Endothelial cell of umbilical vein (primary cell): ENCODE measurements around the gene KCNG1. TPM values are rescaled to one million over a fixed set of nuclear protein-coding genes. Genes with fewer than 3 reads are reported as not detected.

ENCODE experiments used
- BruUV-seq: library from RNA; stranded (reverse); fragments of 400-500 nt; replicated peaks from 2 replicates; lab custom pipeline; 2021; lab: Mats Ljungman, UMichigan
- CTCF ChIA-PET: fragments of 300-600, 350-600 bp; sonication (Branson Sonifier 250); formaldehyde crosslinking; loops from one replicate; lab custom pipeline; 2021; ENCODE audit warnings: antibody characterized with exemption, inconsistent platforms; lab: Charles Lee
- POLR2A ChIA-PET: fragments of 300-600, 350-600 bp; sonication (Branson Sonifier 250); formaldehyde crosslinking; loops from one replicate; lab custom pipeline; 2021; ENCODE audit warnings: antibody characterized with exemption, inconsistent platforms; lab: Charles Lee
- DNase-seq: peaks from one replicate; pipeline ENCODE4 v3.0.0-alpha.2; 2011; ENCODE audit warnings: low read depth, low spot score
- FAIRE-seq: peaks from 2 replicates; lab custom pipeline; 2011; peaks lifted over from hg19 to GRCh38; lab: Jason Lieb, UNC
- H2AFZ ChIP-seq: 2 replicates; pipeline ENCODE4 v1.6.0; 2012; ENCODE audit warnings: low read depth, low read length, control low read depth, inconsistent platforms
- H3K27ac ChIP-seq: 2 replicates; pipeline ENCODE4 v1.5.1; 2011; ENCODE audit warnings: low read depth, mild to moderate bottlenecking, control low read depth, low read length, moderate library complexity; ENCODE audit not compliant: insufficient read depth
- H3K27me3 ChIP-seq, 2 experiments: 2 replicates each; pipeline versions ENCODE4 v1.6.0 to v1.6.1; 2011; ENCODE audit warnings: low read length in 2 of 2, mixed read lengths in 1 of 2; ENCODE audit not compliant: control insufficient read depth in 2 of 2, insufficient read depth in 2 of 2
- H3K36me3 ChIP-seq, 2 experiments: 2 replicates in 1 of 2; 3 replicates in 1 of 2; pipeline ENCODE4 v1.5.1; 2011; ENCODE audit warnings: low read length in 2 of 2, mild to moderate bottlenecking in 1 of 2, moderate library complexity in 1 of 2; ENCODE audit not compliant: control insufficient read depth in 2 of 2, insufficient read depth in 2 of 2; ENCODE audit errors: extremely low read depth in 1 of 2
- H3K4me1 ChIP-seq: 3 replicates; pipeline ENCODE4 v1.5.1; 2011; ENCODE audit warnings: mild to moderate bottlenecking, low read length; ENCODE audit not compliant: control insufficient read depth, insufficient read depth; ENCODE audit errors: extremely low read depth
- H3K4me2 ChIP-seq: 2 replicates; pipeline ENCODE4 v1.6.1; 2011; ENCODE audit warnings: low read length, control low read depth, mixed read lengths; ENCODE audit not compliant: insufficient read depth
- H3K4me3 ChIP-seq, 3 experiments: fragments of 200-600 bp in 1 of 3; sonication (generic), shearing (Covaris generic) in 1 of 3; replicated peaks in 1 of 3; 2 replicates each; pipeline ENCODE4 v1.5.1; 2011 to 2016; ENCODE audit warnings: control low read depth in 3 of 3, low read length in 3 of 3, mild to moderate bottlenecking in 2 of 3, inconsistent platforms in 1 of 3, low read depth in 1 of 3, moderate library complexity in 1 of 3; ENCODE audit not compliant: insufficient read depth in 1 of 3
- H3K79me2 ChIP-seq: 2 replicates; pipeline ENCODE4 v1.6.0; 2012; ENCODE audit warnings: low read length, inconsistent platforms; ENCODE audit not compliant: control insufficient read depth, insufficient read depth
- H3K9ac ChIP-seq: replicated peaks from 2 replicates; pipeline ENCODE3; 2011; ENCODE audit warnings: low read length, control low read depth; ENCODE audit not compliant: insufficient read depth; ENCODE audit errors: extremely low read depth
- H3K9me1 ChIP-seq: replicated peaks from 3 replicates; pipeline ENCODE4 v1.6.0; 2011; ENCODE audit warnings: mild to moderate bottlenecking, low read length; ENCODE audit not compliant: control insufficient read depth, insufficient read depth; ENCODE audit errors: extremely low read depth
- H3K9me3 ChIP-seq: replicated peaks from 2 replicates; pipeline ENCODE4 v1.5.1; 2012; ENCODE audit warnings: low read length, inconsistent platforms; ENCODE audit not compliant: control insufficient read depth, insufficient read depth
- H4K20me1 ChIP-seq: replicated peaks from 2 replicates; pipeline ENCODE3; 2011; ENCODE audit warnings: mild to moderate bottlenecking, low read length; ENCODE audit not compliant: control insufficient read depth, insufficient read depth; ENCODE audit errors: extremely low read depth
- CTCF ChIP-seq, 2 donors: IDR thresholded peaks; 1 replicate in 1 of 2; 2 replicates in 1 of 2; pipeline ENCODE4 v1.5.1; 2011; ENCODE audit warnings: low read length in 2 of 2, mild to moderate bottlenecking in 2 of 2, moderate library complexity in 2 of 2, control low read depth in 1 of 2, inconsistent platforms in 1 of 2, low read depth in 1 of 2; ENCODE audit not compliant: insufficient read depth in 1 of 2; ENCODE audit errors: extremely low read depth in 1 of 2
- EZH2 ChIP-seq: IDR thresholded peaks from 2 replicates; pipeline ENCODE4 v1.6.1; 2012; ENCODE audit warnings: borderline replicate concordance, low read depth, mild to moderate bottlenecking, moderate library complexity, low read length, inconsistent platforms; ENCODE audit not compliant: severe bottlenecking
- FOS ChIP-seq: IDR thresholded peaks from 2 replicates; pipeline ENCODE4 v1.6.1; 2011; ENCODE audit warnings: mild to moderate bottlenecking, low read length, moderate library complexity, borderline replicate concordance; ENCODE audit not compliant: insufficient read depth
- GATA2 ChIP-seq: IDR thresholded peaks from 2 replicates; pipeline ENCODE4 v1.7.0; 2011; ENCODE audit warnings: low read depth, mild to moderate bottlenecking, moderate library complexity, mixed read lengths, low read length; ENCODE audit not compliant: insufficient read length, insufficient read depth
- JUN ChIP-seq: IDR thresholded peaks from 2 replicates; pipeline ENCODE4 v1.6.1; 2011; ENCODE audit warnings: borderline replicate concordance, low read depth; ENCODE audit not compliant: insufficient read length, insufficient read depth
- MAX ChIP-seq: IDR thresholded peaks from 2 replicates; pipeline ENCODE4 v1.6.1; 2011; ENCODE audit not compliant: insufficient read depth, insufficient read length
- MYC ChIP-seq: IDR thresholded peaks from one replicate; pipeline ENCODE4 v1.6.1; 2011; ENCODE audit warnings: mild to moderate bottlenecking, low read depth, low read length
- POLR2A ChIP-seq: IDR thresholded peaks from 2 replicates; pipeline ENCODE4 v1.6.1; 2012; ENCODE audit warnings: low read depth, mild to moderate bottlenecking, control low read depth, low read length
- POLR2AphosphoS5 ChIP-seq: IDR thresholded peaks from 2 replicates; pipeline ENCODE4 v1.6.1; 2012; ENCODE audit warnings: low read depth, mild to moderate bottlenecking, control low read depth, low read length, moderate library complexity; ENCODE audit not compliant: insufficient read depth
- dilution Hi-C: fragments of 300-500 bp; cut with MboI; formaldehyde crosslinking; loops from one replicate; pipeline ENCODE4 v1.15.0; 2019; ENCODE audit warnings: low sequenced_read_pairs; ENCODE audit not compliant: extremely low pct_ligation_motif_present
- intact Hi-C: fragments of 100-400 bp; cut with micrococcal nuclease; formaldehyde crosslinking; loops from one replicate; pipeline ENCODE4 v1.10.0; 2022
- polyA plus RNA-seq, 4 experiments: library from polyadenylated mRNA; depleted of rRNA in 3 of 4; stranded (reverse) in 3 of 4; unstranded in 1 of 4; fragments of >200 nt; gene quantifications; 2 replicates each; pipeline versions ENCODE4 v1.2.1 to v1.2.3, GENCODE V29; 2011 to 2012; ENCODE audit warnings: missing spikeins in 1 of 4
- total RNA-seq: library from RNA; stranded (reverse); gene quantifications from 2 replicates; pipeline ENCODE4 v1.2.3, GENCODE V29; 2021

The KCNG1 gene
- total and polyA plus RNA-seq, 2 donors (not counting 3 experiments of a cell fraction or from before 2014, with no cell fraction given) = 0.22 to 1.1 TPM

GRCh38 chr20:51010043-51010365 lies 12.9 kb downstream of the KCNG1 start:
- Histone ChIP-seq H3K4me2 (no peak overlapping the region), H3K9me1 (no peaks in the 10 kb centered on the region), H4K20me1 (no peaks in the 10 kb centered on the region), H3K4me1 (no peaks in the 10 kb centered on the region), H2AFZ (no peak overlapping the region), H3K9me3 (no peaks in the 10 kb centered on the region), H3K79me2 (no peaks in the 10 kb centered on the region), H3K9ac (no peak overlapping the region), H3K4me3 (no peak overlapping the region), H3K36me3 (no peaks in the 10 kb centered on the region), H3K27ac (no peak overlapping the region), H3K27me3 (peaks cover 0 to 7% of the 10 kb centered on the region in 2 experiments)
- TF ChIP-seq MYC = no peak
- no peak for TF ChIP-seq GATA2
- TF ChIP-seq POLR2A = no peak
- no peak for TF ChIP-seq POLR2AphosphoS5
- no peak for TF ChIP-seq MAX
- TF ChIP-seq FOS = no peak
- TF ChIP-seq EZH2 = no peak
- TF ChIP-seq CTCF (IDR thresholded peaks at IDR 0.05; ENCODE audit: extremely low read depth in 1 of 2, insufficient read depth in 1 of 2, low read depth in 1 of 2, low read length in 2 of 2) = no peak
- TF ChIP-seq JUN = no peak
- BruUV-seq = no TSS peak
- dilution Hi-C loops = no loop called here
- ChIA-PET POLR2A (no interaction called here), CTCF (no interaction called here)
- no peak for FAIRE-seq
- DNase-seq = no peak
- intact Hi-C loops = no loop called here
